B cell (primary cell): ENCODE results near the gene NMD3. TPM values are rescaled to one million over a fixed set of nuclear protein-coding genes. Genes with fewer than 3 reads are reported as not detected.

Experiments
- ATAC-seq: fragments of 200-7000 bp; cut with Tn5 transposase; one replicate; pipeline ENCODE4 v1.10.0; 2021; ENCODE audit warnings: low read depth, mild to moderate bottlenecking, moderate number of reproducible peaks, moderate library complexity
- CTCF ChIA-PET: fragments of 350-600 bp; sonication (Branson Sonifier 250); formaldehyde crosslinking; loops from one replicate; lab custom pipeline; 2021; ENCODE audit warnings: antibody characterized with exemption, inconsistent platforms; lab: Charles Lee
- POLR2A ChIA-PET: fragments of 350-600 bp; sonication (Branson Sonifier 250); formaldehyde crosslinking; loops from one replicate; lab custom pipeline; 2021; ENCODE audit warnings: antibody characterized with exemption; lab: Charles Lee
- DNase-seq: peaks from one replicate; pipeline ENCODE4 v3.0.0; 2013
- H2AFZ ChIP-seq: 2 replicates; pipeline ENCODE4 v1.6.1; 2012; ENCODE audit warnings: mild to moderate bottlenecking, low read depth, low read length; ENCODE audit not compliant: insufficient read depth, poor library complexity, severe bottlenecking
- H3K27ac ChIP-seq, 2 donors: 1 replicate in 1 of 2; 2 replicates in 1 of 2; pipeline ENCODE4 v1.5.1; 2012 to 2013; ENCODE audit warnings: low read length in 2 of 2, mild to moderate bottlenecking in 2 of 2, moderate library complexity in 1 of 2
- H3K27me3 ChIP-seq, 4 experiments: fragments of 200-600 bp in 1 of 4; sonication (generic) in 1 of 4; replicated peaks in 1 of 4; 1 replicate in 2 of 4; 2 replicates in 2 of 4; pipeline versions ENCODE4 v1.6.1 to v1.7.0; 2013 to 2016; ENCODE audit warnings: low read length in 3 of 4, mild to moderate bottlenecking in 2 of 4, mixed read lengths in 1 of 4, moderate library complexity in 1 of 4; ENCODE audit not compliant: insufficient read depth in 4 of 4, control insufficient read depth in 3 of 4; ENCODE audit errors: control extremely low read depth in 1 of 4
- H3K36me3 ChIP-seq, 2 experiments: replicated peaks in 1 of 2; 1 replicate in 1 of 2; 2 replicates in 1 of 2; pipeline versions ENCODE4 v1.6.1 to v1.7.1; 2013; ENCODE audit warnings: low read length in 1 of 2; ENCODE audit not compliant: insufficient read depth in 2 of 2, control insufficient read depth in 1 of 2; ENCODE audit errors: control extremely low read depth in 1 of 2, extremely low read depth in 1 of 2
- H3K4me1 ChIP-seq, 2 donors: fragments of 200-600 bp in 1 of 2; sonication (generic) in 1 of 2; 1 replicate in 1 of 2; 2 replicates in 1 of 2; pipeline versions ENCODE4 v1.5.1 to v1.6.1; 2013 to 2017; ENCODE audit warnings: low read length in 2 of 2; ENCODE audit not compliant: control insufficient read depth in 2 of 2, insufficient read depth in 2 of 2
- H3K4me2 ChIP-seq: replicated peaks from 2 replicates; pipeline ENCODE3; 2012; ENCODE audit warnings: mild to moderate bottlenecking, low read depth, low read length; ENCODE audit not compliant: poor library complexity, severe bottlenecking
- H3K4me3 ChIP-seq, 5 experiments: fragments of 200-600 bp in 1 of 5; sonication (generic) in 1 of 5; 1 replicate in 3 of 5; 2 replicates in 2 of 5; pipeline versions ENCODE4 v1.5.1 to v1.7.0; 2011 to 2016; ENCODE audit warnings: low read length in 4 of 5, mild to moderate bottlenecking in 4 of 5, low read depth in 2 of 5, control low read depth in 1 of 5, moderate library complexity in 1 of 5; ENCODE audit not compliant: insufficient read depth in 1 of 5; ENCODE audit errors: control extremely low read depth in 1 of 5, extremely low read depth in 1 of 5
- H3K79me2 ChIP-seq: fragments of 200-600 bp; sonication (generic); one replicate; pipeline ENCODE4 v1.6.0; 2016; ENCODE audit warnings: low read length; ENCODE audit not compliant: control insufficient read depth, insufficient read depth
- H3K9ac ChIP-seq: fragments of 200-600 bp; sonication (generic); 2 replicates; pipeline ENCODE4 v1.6.1; 2017; ENCODE audit warnings: mild to moderate bottlenecking, low read length, moderate library complexity
- H3K9me3 ChIP-seq, 3 donors: one replicate each; pipeline versions ENCODE4 v1.6.1 to v1.7.1; 2013; ENCODE audit warnings: low read length in 2 of 3; ENCODE audit not compliant: control insufficient read depth in 2 of 3, insufficient read depth in 1 of 3; ENCODE audit errors: control extremely low read depth in 1 of 3
- H4K20me1 ChIP-seq: 2 replicates; pipeline ENCODE4 v1.6.0; 2012; ENCODE audit warnings: mild to moderate bottlenecking, low read length; ENCODE audit not compliant: insufficient read depth, control insufficient read depth, poor library complexity, severe bottlenecking
- H3K27ac Mint-ChIP-seq: one replicate; pipeline ENCODE4 v1.8.0; 2021; ENCODE audit warnings: mixed read lengths
- H3K27me3 Mint-ChIP-seq: one replicate; pipeline ENCODE4 v1.8.0; 2021; ENCODE audit warnings: mixed read lengths
- H3K4me1 Mint-ChIP-seq: one replicate; pipeline ENCODE4 v1.8.0; 2021; ENCODE audit warnings: mixed read lengths
- H3K4me3 Mint-ChIP-seq: one replicate; pipeline ENCODE4 v1.8.0; 2021; ENCODE audit warnings: mixed read lengths
- H3K9me3 Mint-ChIP-seq: one replicate; pipeline ENCODE4 v1.8.0; 2022; ENCODE audit warnings: mixed read lengths; ENCODE audit not compliant: insufficient read depth
- EZH2 ChIP-seq: IDR thresholded peaks from 2 replicates; pipeline ENCODE4 v1.6.1; 2012; ENCODE audit warnings: borderline replicate concordance, low read depth, mild to moderate bottlenecking, moderate library complexity, low read length; ENCODE audit not compliant: insufficient read depth, poor library complexity, severe bottlenecking
- WGBS: methylation state at CpG from one replicate; pipeline ENCODE4 v1.1.5; 2013; ENCODE audit warnings: missing lambda C conversion rate; ENCODE audit not compliant: insufficient coverage; 5-methylcytosine and 5-hydroxymethylcytosine counted together
- intact Hi-C: fragments of 100-400 bp; cut with micrococcal nuclease; formaldehyde crosslinking; loops from one replicate; pipeline ENCODE4 v1.10.0; 2022
- polyA plus RNA-seq: library from polyadenylated mRNA; depleted of rRNA; stranded (reverse); fragments of >200 nt; gene quantifications from 2 replicates; pipeline ENCODE4 v1.2.3, GENCODE V29; 2012
- total RNA-seq, 2 donors: library from RNA; stranded (reverse); fragments of 120-200 nt in 1 of 2; gene quantifications; 1 replicate in 1 of 2; 2 replicates in 1 of 2; pipeline versions ENCODE4 v1.2.3 to v1.2.4, GENCODE V29; 2013 to 2022
- TF ChIP-seq, protein P1 (sequence below): fragments of 200-600 bp; IDR thresholded peaks from one replicate; pipeline ENCODE4 v1.8.0; 2022; ENCODE audit warnings: antibody characterized with exemption, mild to moderate bottlenecking

Gene NMD3
- total and polyA plus RNA-seq, 2 donors (not counting 1 experiment from before 2014, with no cell fraction given), result 14.5 to 38.0 TPM

DNA sequence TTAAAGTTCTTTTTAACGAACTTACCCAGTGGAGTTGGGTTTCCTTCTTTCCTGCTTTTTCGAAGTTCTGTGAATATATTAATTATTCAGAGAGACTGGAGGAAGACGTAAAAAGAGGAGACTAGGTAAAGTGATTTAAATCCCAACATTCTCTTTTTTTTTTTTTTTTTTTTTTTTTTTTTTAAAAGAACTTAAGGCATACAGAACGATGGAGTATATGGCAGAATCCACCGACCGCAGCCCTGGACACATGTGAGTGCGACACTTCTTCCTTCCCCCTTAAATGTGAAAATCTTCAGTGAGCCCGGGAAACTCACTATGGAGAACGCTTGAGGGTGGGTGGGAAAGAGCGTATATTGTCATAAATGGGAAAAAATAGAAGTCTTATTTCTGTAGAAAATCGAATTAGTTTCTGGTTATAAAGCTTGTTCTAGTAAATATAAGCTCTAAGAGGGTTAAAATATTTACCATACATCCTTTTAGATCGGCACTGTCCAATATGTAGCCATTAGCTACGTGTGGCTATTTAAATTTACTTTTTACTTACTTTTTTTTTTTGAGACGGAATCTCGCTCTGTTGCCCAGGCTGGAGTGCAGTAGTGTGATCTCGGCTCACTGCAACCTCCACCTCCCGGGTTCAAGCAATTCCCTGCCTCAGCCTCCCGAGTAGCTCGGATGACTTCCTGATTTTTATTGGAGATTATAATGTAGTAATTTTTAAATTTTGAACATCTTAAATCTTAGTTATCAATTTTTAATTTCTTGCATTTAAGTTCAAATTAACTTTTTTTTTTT lies 892 bp downstream of the NMD3 start:
- Histone ChIP-seq H3K4me1 (peaks cover 22% of the 10 kb centered on the region in 2 donors), H3K4me2 (peak overlapping the region; percentile 83), H4K20me1 (peaks cover 17% of the 10 kb centered on the region), H3K9ac (peak overlapping the region; percentile 94), H3K36me3 (peaks cover 0 to 9% of the 10 kb centered on the region in 2 experiments), H3K4me3 (peak overlapping the region; percentile 70 to 95 (median 92)), H2AFZ (peak overlapping the region; percentile 96), H3K27me3 (peaks cover 0 to 2% (median 0%) of the 10 kb centered on the region in 4 experiments), H3K79me2 (peaks cover 37% of the 10 kb centered on the region), H3K27ac (peak overlapping the region; percentile 64 to 81), H3K9me3 (no peaks in the 10 kb centered on the region)
- intact Hi-C loops, result loop anchor here (1.0 to 10.0 kb wide), 4 partner anchors 465 to 825 kb away; partner anchors contain the start of genes IFT80, KPNA4, PPM1L and SMC4
- Mint-ChIP-seq H3K4me3 (peak overlapping the region; percentile 94), H3K4me1 (peaks cover 27% of the 10 kb centered on the region), H3K27me3 (peaks cover 4% of the 10 kb centered on the region), H3K9me3 (no peaks in the 10 kb centered on the region), H3K27ac (peak overlapping the region; percentile 83)
- peak; percentile 36 for DNase-seq
- ChIA-PET CTCF (interaction anchor here (0.9 to 1.8 kb wide), 3 partner anchors 10 to 265 kb away, joined by 3 to 6 read pairs (median 3); no protein-coding TSS in a partner anchor), POLR2A (interaction anchor here (0.7 kb wide), 1 partner anchor 19 kb away, joined by 4 read pairs; no protein-coding TSS in a partner anchor)
- 0% methylated on average over 1 of the region's 19 CpGs for WGBS
- ATAC-seq, result no peak
- no peak for TF ChIP-seq EZH2
- TF ChIP-seq, protein P1, sequence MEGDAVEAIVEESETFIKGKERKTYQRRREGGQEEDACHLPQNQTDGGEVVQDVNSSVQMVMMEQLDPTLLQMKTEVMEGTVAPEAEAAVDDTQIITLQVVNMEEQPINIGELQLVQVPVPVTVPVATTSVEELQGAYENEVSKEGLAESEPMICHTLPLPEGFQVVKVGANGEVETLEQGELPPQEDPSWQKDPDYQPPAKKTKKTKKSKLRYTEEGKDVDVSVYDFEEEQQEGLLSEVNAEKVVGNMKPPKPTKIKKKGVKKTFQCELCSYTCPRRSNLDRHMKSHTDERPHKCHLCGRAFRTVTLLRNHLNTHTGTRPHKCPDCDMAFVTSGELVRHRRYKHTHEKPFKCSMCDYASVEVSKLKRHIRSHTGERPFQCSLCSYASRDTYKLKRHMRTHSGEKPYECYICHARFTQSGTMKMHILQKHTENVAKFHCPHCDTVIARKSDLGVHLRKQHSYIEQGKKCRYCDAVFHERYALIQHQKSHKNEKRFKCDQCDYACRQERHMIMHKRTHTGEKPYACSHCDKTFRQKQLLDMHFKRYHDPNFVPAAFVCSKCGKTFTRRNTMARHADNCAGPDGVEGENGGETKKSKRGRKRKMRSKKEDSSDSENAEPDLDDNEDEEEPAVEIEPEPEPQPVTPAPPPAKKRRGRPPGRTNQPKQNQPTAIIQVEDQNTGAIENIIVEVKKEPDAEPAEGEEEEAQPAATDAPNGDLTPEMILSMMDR, result no peak
